ENCODE measurements around the gene SART3. TPM values are rescaled to one million over a fixed set of nuclear protein-coding genes. Genes with fewer than 3 reads are reported as not detected.

SART3 gene
- total and polyA plus RNA-seq, 2 donors from 2014 or later = 14.9 to 59.1 TPM

- no peak for TF ChIP-seq CTCF (IDR thresholded peaks at IDR 0.05; ENCODE audit: borderline replicate concordance, extremely low read depth, insufficient read depth)
- no peaks in the 10 kb centered on the region for H3K27me3 ChIP-seq (ENCODE audit: control insufficient read depth, insufficient read depth, low read length)
- FAIRE-seq (no peak), DNase-seq (no peak)
- H3K36me3 ChIP-seq (ENCODE audit: control insufficient read depth in 2 of 3, insufficient read depth in 3 of 3, low read length in 3 of 3) = peaks cover 4 to 36% (median 23%) of the 10 kb centered on the region in 3 donors
- H3K9ac ChIP-seq (ENCODE audit: low read length in 3 of 3) = no peak overlapping the region
- H3K4me3 ChIP-seq (ENCODE audit: low read length in 3 of 3) = no peak overlapping the region
- H3K27ac ChIP-seq (ENCODE audit: low read depth in 2 of 2, low read length in 2 of 2) = no peak overlapping the region
- intact Hi-C loops (cut with DNase I) = no loop called here
- no peaks in the 10 kb centered on the region for H3K9me3 ChIP-seq (ENCODE audit: control insufficient read depth in 2 of 3, insufficient read depth in 1 of 3, low read length in 3 of 3)
- H3K4me1 ChIP-seq (ENCODE audit: control insufficient read depth in 2 of 3, insufficient read depth in 2 of 3, low read depth in 1 of 3, low read length in 3 of 3) = no peaks in the 10 kb centered on the region
Observed at GRCh38 chr12:108548954-108549521, 11.9 kb downstream of the SART3 start.

DNA sequence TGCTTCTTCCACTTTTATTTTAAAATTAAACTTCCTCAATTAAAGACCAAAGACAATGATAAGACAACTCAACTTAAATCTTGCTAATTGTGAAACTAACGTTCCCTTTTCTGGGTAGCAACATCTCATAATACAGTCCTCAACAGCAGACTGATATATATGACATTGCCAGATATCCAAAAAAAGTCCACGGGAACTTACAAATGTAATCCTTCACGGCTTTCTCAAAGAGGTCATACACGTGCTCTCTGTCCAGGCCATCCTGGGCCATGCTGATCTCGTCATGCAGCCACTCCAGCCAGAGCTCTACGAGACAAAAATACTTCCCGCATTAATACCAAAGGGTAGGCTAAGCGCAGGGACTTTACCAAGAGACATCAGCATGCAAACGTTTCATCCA, 13.3 kb downstream of the SART3 start:
- intact Hi-C loops (cut with DNase I) = no loop called here

DNA sequence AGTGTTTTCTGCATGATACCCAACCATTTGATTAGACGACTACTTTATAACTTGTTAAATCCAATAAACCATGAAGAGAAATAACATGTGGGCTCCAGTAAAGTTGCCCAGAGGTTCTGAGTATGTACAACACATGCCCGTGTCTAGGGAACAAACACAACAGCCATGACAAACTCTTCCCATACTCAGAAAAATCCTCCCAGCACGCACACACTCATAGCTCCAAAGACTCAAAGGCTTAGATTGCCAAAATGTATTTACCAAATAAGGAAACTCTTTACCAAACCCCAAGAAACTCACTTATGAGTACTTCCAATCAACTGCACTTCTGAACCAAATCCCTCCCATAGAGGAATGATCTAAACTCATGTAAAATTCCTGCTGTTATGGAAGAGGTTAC, 17.3 kb downstream of the SART3 start:
- H3K27ac ChIP-seq (ENCODE audit: low read depth in 2 of 2, low read length in 2 of 2) = no peak overlapping the region
- no peaks in the 10 kb centered on the region for H3K27me3 ChIP-seq (ENCODE audit: control insufficient read depth, insufficient read depth, low read length)
- H3K4me3 ChIP-seq (ENCODE audit: low read length in 3 of 3) = no peak overlapping the region
- H3K4me1 ChIP-seq (ENCODE audit: control insufficient read depth in 2 of 3, insufficient read depth in 2 of 3, low read depth in 1 of 3, low read length in 3 of 3) = peaks cover 0 to 4% (median 0%) of the 10 kb centered on the region in 3 donors
- no peak for TF ChIP-seq CTCF (IDR thresholded peaks at IDR 0.05; ENCODE audit: borderline replicate concordance, extremely low read depth, insufficient read depth)
- H3K9ac ChIP-seq (ENCODE audit: low read length in 3 of 3) = no peak overlapping the region
- intact Hi-C loops (cut with DNase I) = no loop called here
- DNase-seq = no peak
- no peak for FAIRE-seq
- peaks cover 6 to 58% (median 32%) of the 10 kb centered on the region in 3 donors for H3K36me3 ChIP-seq (ENCODE audit: control insufficient read depth in 2 of 3, insufficient read depth in 3 of 3, low read length in 3 of 3)
- H3K9me3 ChIP-seq (ENCODE audit: control insufficient read depth in 2 of 3, insufficient read depth in 1 of 3, low read length in 3 of 3) = no peaks in the 10 kb centered on the region

More for the DNA sequence above, 13.3 kb downstream of the SART3 start:
- no peak overlapping the region for H3K27ac ChIP-seq (ENCODE audit: low read depth in 2 of 2, low read length in 2 of 2)
- no peaks in the 10 kb centered on the region for H3K9me3 ChIP-seq (ENCODE audit: control insufficient read depth in 2 of 3, insufficient read depth in 1 of 3, low read length in 3 of 3)
- FAIRE-seq (no peak), DNase-seq (no peak)
- no peaks in the 10 kb centered on the region for H3K4me1 ChIP-seq (ENCODE audit: control insufficient read depth in 2 of 3, insufficient read depth in 2 of 3, low read depth in 1 of 3, low read length in 3 of 3)
- H3K27me3 ChIP-seq (ENCODE audit: control insufficient read depth, insufficient read depth, low read length) = no peaks in the 10 kb centered on the region
- no peak overlapping the region for H3K4me3 ChIP-seq (ENCODE audit: low read length in 3 of 3)
- H3K9ac ChIP-seq (ENCODE audit: low read length in 3 of 3) = no peak overlapping the region
- no peak for TF ChIP-seq CTCF (IDR thresholded peaks at IDR 0.05; ENCODE audit: borderline replicate concordance, extremely low read depth, insufficient read depth)
- H3K36me3 ChIP-seq (ENCODE audit: control insufficient read depth in 2 of 3, insufficient read depth in 3 of 3, low read length in 3 of 3) = peaks cover 6 to 49% (median 32%) of the 10 kb centered on the region in 3 donors

- peaks cover 0 to 4% (median 0%) of the 10 kb centered on the region in 3 donors for H3K4me1 ChIP-seq (ENCODE audit: control insufficient read depth in 2 of 3, insufficient read depth in 2 of 3, low read depth in 1 of 3, low read length in 3 of 3)
- no peaks in the 10 kb centered on the region for H3K27me3 ChIP-seq (ENCODE audit: control insufficient read depth, insufficient read depth, low read length)
- no peak overlapping the region for H3K9ac ChIP-seq (ENCODE audit: low read length in 3 of 3)
- no peak for FAIRE-seq
- no peak overlapping the region for H3K4me3 ChIP-seq (ENCODE audit: low read length in 3 of 3)
- no peak overlapping the region for H3K27ac ChIP-seq (ENCODE audit: low read depth in 2 of 2, low read length in 2 of 2)
- no peaks in the 10 kb centered on the region for H3K9me3 ChIP-seq (ENCODE audit: control insufficient read depth in 2 of 3, insufficient read depth in 1 of 3, low read length in 3 of 3)
- intact Hi-C loops (cut with DNase I) = no loop called here
- DNase-seq = no peak
- H3K36me3 ChIP-seq (ENCODE audit: control insufficient read depth in 2 of 3, insufficient read depth in 3 of 3, low read length in 3 of 3) = peaks cover 11 to 65% (median 25%) of the 10 kb centered on the region in 3 donors
- TF ChIP-seq CTCF (IDR thresholded peaks at IDR 0.05; ENCODE audit: borderline replicate concordance, extremely low read depth, insufficient read depth) = no peak
Observed at GRCh38 chr12:108542320-108542719, 18.7 kb downstream of the SART3 start.

All from kidney (tissue), 14 donors.